DND-41 (cell line): ENCODE measurements around the gene MAGI1.

ENCODE experiments used
- CTCF ChIP-seq: IDR thresholded peaks from 2 replicates; pipeline ENCODE4 v1.5.1; 2012; ENCODE audit warnings: borderline replicate concordance, low read length, moderate library complexity, mild to moderate bottlenecking; ENCODE audit not compliant: poor library complexity, severe bottlenecking; ENCODE audit errors: extremely low read depth
- EZH2 ChIP-seq: IDR thresholded peaks from 3 replicates; pipeline ENCODE4 v1.6.1; 2012; ENCODE audit warnings: borderline replicate concordance, low read depth, mild to moderate bottlenecking, moderate library complexity, low read length, inconsistent platforms; ENCODE audit not compliant: severe bottlenecking

- TF ChIP-seq EZH2 (no peak), CTCF (no peak)
These were observed 403.1 kb downstream of the MAGI1 start for GRCh38 chr3:65635657-65636056.
